ENCODE measurements around the gene DEPDC4. TPM values are rescaled to one million over a fixed set of nuclear protein-coding genes. Genes with fewer than 3 reads are reported as not detected.
"Not testable (repeated sequence)": the region's sequence is repeated elsewhere in the genome, so short reads cannot be mapped to it uniquely, and the experiment has no call there.

Gene DEPDC4
- total RNA-seq, 6 donors from 2014 or later: 0.30 to 1.6 (median 1.3) TPM; not detected in 2

- no peak for DNase-seq
- no peak overlapping the region for H3K4me3 ChIP-seq
- H3K9me3 ChIP-seq: no peaks in the 10 kb centered on the region
- WGBS, 2 donors: 92 to 98% methylated on average over 3 of the region's 3 CpGs
- no peak for TF ChIP-seq EP300 (IDR thresholded peaks at IDR 0.05)
- TF ChIP-seq POLR2A (IDR thresholded peaks at IDR 0.05): no peak
- TF ChIP-seq CTCF (IDR thresholded peaks at IDR 0.05): no peak
- no peak for TF ChIP-seq POLR2AphosphoS5 (IDR thresholded peaks at IDR 0.05)
- H3K27ac ChIP-seq: no peak overlapping the region
- H3K27me3 ChIP-seq: no peaks in the 10 kb centered on the region
- ATAC-seq (ENCODE audit: low FRiP score in 2 of 2): no peak
- no peaks in the 10 kb centered on the region for H3K4me1 ChIP-seq
- H3K36me3 ChIP-seq: no peaks in the 10 kb centered on the region
Observed at GRCh38 chr12:100238801-100239200, 28.1 kb downstream of the DEPDC4 start.

GRCh38 chr12:100234591-100235304 is 32.1 kb downstream of the DEPDC4 start:
- H3K27ac ChIP-seq: no peak overlapping the region
- TF ChIP-seq CTCF (IDR thresholded peaks at IDR 0.05): peak; percentile 45 to 68 (median 66)
- TF ChIP-seq POLR2AphosphoS5 (IDR thresholded peaks at IDR 0.05): no peak
- H3K9me3 ChIP-seq: no peaks in the 10 kb centered on the region
- ATAC-seq (ENCODE audit: low FRiP score in 2 of 2): peak in 1 of 2 donors; percentile 79
- H3K4me3 ChIP-seq: no peak overlapping the region
- H3K36me3 ChIP-seq: no peaks in the 10 kb centered on the region
- H3K4me1 ChIP-seq: peaks cover 0 to under 1% (median under 1%) of the 10 kb centered on the region in 4 donors
- 38 to 43% methylated on average over 7 of the region's 7 CpGs for WGBS, 2 donors
- no peak for DNase-seq
- H3K27me3 ChIP-seq: no peaks in the 10 kb centered on the region

GRCh38 chr12:100234166-100234565 is 32.7 kb downstream of the DEPDC4 start:
- ATAC-seq (ENCODE audit: low FRiP score in 2 of 2) (peak in 1 of 2 donors; percentile 69), DNase-seq (no peak)
- H3K4me1 ChIP-seq: peaks cover 0 to 5% (median 2%) of the 10 kb centered on the region in 4 donors
- no peak overlapping the region for H3K27ac ChIP-seq
- no peak overlapping the region for H3K4me3 ChIP-seq
- no peaks in the 10 kb centered on the region for H3K27me3 ChIP-seq
- H3K9me3 ChIP-seq: no peaks in the 10 kb centered on the region
- WGBS, 2 donors: 48 to 49% methylated on average over 3 of the region's 3 CpGs
- TF ChIP-seq POLR2AphosphoS5 (IDR thresholded peaks at IDR 0.05) (no peak), POLR2A (IDR thresholded peaks at IDR 0.05) (no peak), EP300 (IDR thresholded peaks at IDR 0.05) (no peak), CTCF (IDR thresholded peaks at IDR 0.05) (no peak)
- no peaks in the 10 kb centered on the region for H3K36me3 ChIP-seq

- H3K9me3 ChIP-seq; H3K27ac ChIP-seq; H3K4me1 ChIP-seq; H3K36me3 ChIP-seq; ATAC-seq (ENCODE audit: low FRiP score in 2 of 2); H3K4me3 ChIP-seq; H3K27me3 ChIP-seq; DNase-seq: not testable (repeated sequence)
- WGBS, 2 donors: 57 to 81% methylated on average over 3 of the region's 3 CpGs
Observed at GRCh38 chr12:100231873-100232272, 35.0 kb downstream of the DEPDC4 start.

GRCh38 chr12:100229876-100230275 is 37.0 kb downstream of the DEPDC4 start:
- no peak overlapping the region for H3K27ac ChIP-seq
- no peak for TF ChIP-seq POLR2A (IDR thresholded peaks at IDR 0.05)
- peak in 2 of 6 experiments; percentile 3 to 15 for TF ChIP-seq CTCF (IDR thresholded peaks at IDR 0.05)
- 62 to 69% methylated on average over 4 of the region's 4 CpGs for WGBS, 2 donors
- ATAC-seq (ENCODE audit: low FRiP score in 2 of 2) (peak in 1 of 2 donors; percentile 26), DNase-seq (peak in 1 of 2 donors; percentile 30)
- H3K4me1 ChIP-seq: peaks cover 0 to 5% (median 2%) of the 10 kb centered on the region in 4 donors
- no peaks in the 10 kb centered on the region for H3K9me3 ChIP-seq
- H3K4me3 ChIP-seq: no peak overlapping the region
- no peaks in the 10 kb centered on the region for H3K27me3 ChIP-seq
- peaks cover 0 to 9% (median 4%) of the 10 kb centered on the region in 4 donors for H3K36me3 ChIP-seq
